ENCODE measurements around the gene TSC1.

TSC1 gene

GRCh38 chr9:132910376-132910775, 34.0 kb downstream of the TSC1 start:
- no peak for DNase-seq (ENCODE audit: low read depth)

GRCh38 chr9:132909311-132909710, 35.1 kb downstream of the TSC1 start:
- TF ChIP-seq CTCF (conservative IDR thresholded peaks at IDR 0.05; ENCODE audit: low read length) = no peak
- no peak for DNase-seq (ENCODE audit: low read depth)
- no peak overlapping the region for H3K4me3 ChIP-seq (ENCODE audit: low read length)

More at GRCh38 chr9:132910376-132910775, 34.0 kb downstream of the TSC1 start:
- no peak for TF ChIP-seq CTCF (conservative IDR thresholded peaks at IDR 0.05; ENCODE audit: low read length)
- no peak overlapping the region for H3K4me3 ChIP-seq (ENCODE audit: low read length)

- no peak for TF ChIP-seq CTCF (conservative IDR thresholded peaks at IDR 0.05; ENCODE audit: low read length)
These were observed 35.8 kb downstream of the TSC1 start for GRCh38 chr9:132908635-132909034.

GRCh38 chr9:132905726-132906125, 38.7 kb downstream of the TSC1 start:
- no peak for TF ChIP-seq CTCF (conservative IDR thresholded peaks at IDR 0.05; ENCODE audit: low read length)
- DNase-seq (ENCODE audit: low read depth) = no peak
- H3K4me3 ChIP-seq (ENCODE audit: low read length) = no peak overlapping the region

More at GRCh38 chr9:132908635-132909034, 35.8 kb downstream of the TSC1 start:
- no peak overlapping the region for H3K4me3 ChIP-seq (ENCODE audit: low read length)
- no peak for DNase-seq (ENCODE audit: low read depth)

GRCh38 chr9:132903574-132904492, 40.6 kb downstream of the TSC1 start:
- no peak overlapping the region for H3K4me3 ChIP-seq (ENCODE audit: low read length)
- TF ChIP-seq CTCF (conservative IDR thresholded peaks at IDR 0.05; ENCODE audit: low read length) = no peak
- no peak for DNase-seq (ENCODE audit: low read depth)

- DNase-seq (ENCODE audit: low read depth) = peak; percentile 80
- peak; percentile 86 for TF ChIP-seq CTCF (conservative IDR thresholded peaks at IDR 0.05; ENCODE audit: low read length)
- no peak overlapping the region for H3K4me3 ChIP-seq (ENCODE audit: low read length)
These were observed 42.3 kb downstream of the TSC1 start for GRCh38 chr9:132901858-132902831.
